ENCODE measurements around the gene PEPD.
A peak's percentile ranks its signal among the peaks of the same experiment; 100 is the strongest.

Gene PEPD

DNA sequence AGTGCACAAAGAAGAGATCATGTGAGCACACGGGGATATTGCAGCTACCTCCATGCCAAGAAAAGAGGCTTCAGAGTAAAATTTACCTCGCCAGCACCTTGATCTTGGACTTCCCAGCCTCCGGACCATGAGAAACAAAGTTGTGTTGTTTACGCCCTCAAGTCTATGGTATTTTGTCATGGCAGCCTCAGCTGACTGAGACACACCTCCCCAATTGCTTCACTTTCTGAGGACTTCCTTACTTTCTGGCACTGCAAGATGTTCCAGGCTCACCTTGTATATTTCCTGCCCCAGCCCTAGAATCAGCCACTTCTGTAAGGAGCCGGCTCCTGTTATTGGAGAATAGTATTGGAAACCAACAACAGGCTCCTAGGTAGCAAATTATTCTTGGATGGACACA is 154.7 kb downstream of the PEPD start:
- DNase-seq (ENCODE audit: low read depth in 1 of 2, low spot score in 1 of 2): peak in 1 of 2 experiments; percentile 24
- no peak overlapping the region for H3K27ac ChIP-seq (replicated peaks)
- H3K27me3 ChIP-seq (ENCODE audit: insufficient read depth, poor library complexity, severe bottlenecking): no peaks in the 10 kb centered on the region
- TF ChIP-seq SPI1 (IDR thresholded peaks at IDR 0.05; ENCODE audit: borderline replicate concordance, low read depth): peak; percentile 34; the same call in 1 of the 2 replicates
- TF ChIP-seq GABPA (IDR thresholded peaks at IDR 0.05; ENCODE audit: low read depth): no peak
- TF ChIP-seq, protein P1, sequence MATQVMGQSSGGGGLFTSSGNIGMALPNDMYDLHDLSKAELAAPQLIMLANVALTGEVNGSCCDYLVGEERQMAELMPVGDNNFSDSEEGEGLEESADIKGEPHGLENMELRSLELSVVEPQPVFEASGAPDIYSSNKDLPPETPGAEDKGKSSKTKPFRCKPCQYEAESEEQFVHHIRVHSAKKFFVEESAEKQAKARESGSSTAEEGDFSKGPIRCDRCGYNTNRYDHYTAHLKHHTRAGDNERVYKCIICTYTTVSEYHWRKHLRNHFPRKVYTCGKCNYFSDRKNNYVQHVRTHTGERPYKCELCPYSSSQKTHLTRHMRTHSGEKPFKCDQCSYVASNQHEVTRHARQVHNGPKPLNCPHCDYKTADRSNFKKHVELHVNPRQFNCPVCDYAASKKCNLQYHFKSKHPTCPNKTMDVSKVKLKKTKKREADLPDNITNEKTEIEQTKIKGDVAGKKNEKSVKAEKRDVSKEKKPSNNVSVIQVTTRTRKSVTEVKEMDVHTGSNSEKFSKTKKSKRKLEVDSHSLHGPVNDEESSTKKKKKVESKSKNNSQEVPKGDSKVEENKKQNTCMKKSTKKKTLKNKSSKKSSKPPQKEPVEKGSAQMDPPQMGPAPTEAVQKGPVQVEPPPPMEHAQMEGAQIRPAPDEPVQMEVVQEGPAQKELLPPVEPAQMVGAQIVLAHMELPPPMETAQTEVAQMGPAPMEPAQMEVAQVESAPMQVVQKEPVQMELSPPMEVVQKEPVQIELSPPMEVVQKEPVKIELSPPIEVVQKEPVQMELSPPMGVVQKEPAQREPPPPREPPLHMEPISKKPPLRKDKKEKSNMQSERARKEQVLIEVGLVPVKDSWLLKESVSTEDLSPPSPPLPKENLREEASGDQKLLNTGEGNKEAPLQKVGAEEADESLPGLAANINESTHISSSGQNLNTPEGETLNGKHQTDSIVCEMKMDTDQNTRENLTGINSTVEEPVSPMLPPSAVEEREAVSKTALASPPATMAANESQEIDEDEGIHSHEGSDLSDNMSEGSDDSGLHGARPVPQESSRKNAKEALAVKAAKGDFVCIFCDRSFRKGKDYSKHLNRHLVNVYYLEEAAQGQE (IDR thresholded peaks at IDR 0.05; ENCODE audit: insufficient replicate concordance, low read depth): no peak
- H3K4me3 ChIP-seq (replicated peaks; ENCODE audit: insufficient read depth, low read length): no peak overlapping the region

DNA sequence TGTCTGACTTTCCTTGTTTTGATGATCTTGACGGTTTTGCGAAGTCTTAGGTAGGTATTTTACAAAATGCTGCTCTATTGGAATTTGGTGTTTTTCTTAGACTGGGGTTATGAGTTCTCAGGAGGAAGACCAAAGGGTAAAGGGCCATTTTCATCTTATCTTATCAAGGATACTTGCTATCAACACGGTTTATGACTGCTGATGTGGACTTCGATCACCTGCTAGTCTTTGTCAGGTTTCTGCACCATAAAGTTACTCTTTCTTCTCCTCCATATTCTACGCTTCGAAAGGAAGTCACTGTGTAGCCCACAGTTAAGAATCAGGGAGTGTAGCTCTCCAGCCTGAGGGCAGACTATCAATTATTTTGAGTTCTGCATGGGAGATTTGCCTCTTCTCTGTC is 155.5 kb downstream of the PEPD start:
- Histone ChIP-seq H3K27ac (replicated peaks) (no peak overlapping the region), H3K27me3 (ENCODE audit: insufficient read depth, poor library complexity, severe bottlenecking) (no peaks in the 10 kb centered on the region), H3K4me3 (replicated peaks; ENCODE audit: insufficient read depth, low read length) (no peak overlapping the region)
- no peak for DNase-seq (ENCODE audit: low read depth in 1 of 2, low spot score in 1 of 2)
- TF ChIP-seq POLR2AphosphoS5 (IDR thresholded peaks at IDR 0.05; ENCODE audit: low read depth) (no peak), GABPA (IDR thresholded peaks at IDR 0.05; ENCODE audit: low read depth) (no peak), SPI1 (IDR thresholded peaks at IDR 0.05; ENCODE audit: borderline replicate concordance, low read depth) (no peak)
- TF ChIP-seq, protein P1 (IDR thresholded peaks at IDR 0.05; ENCODE audit: insufficient replicate concordance, low read depth): no peak
- TF ChIP-seq, protein P2, sequence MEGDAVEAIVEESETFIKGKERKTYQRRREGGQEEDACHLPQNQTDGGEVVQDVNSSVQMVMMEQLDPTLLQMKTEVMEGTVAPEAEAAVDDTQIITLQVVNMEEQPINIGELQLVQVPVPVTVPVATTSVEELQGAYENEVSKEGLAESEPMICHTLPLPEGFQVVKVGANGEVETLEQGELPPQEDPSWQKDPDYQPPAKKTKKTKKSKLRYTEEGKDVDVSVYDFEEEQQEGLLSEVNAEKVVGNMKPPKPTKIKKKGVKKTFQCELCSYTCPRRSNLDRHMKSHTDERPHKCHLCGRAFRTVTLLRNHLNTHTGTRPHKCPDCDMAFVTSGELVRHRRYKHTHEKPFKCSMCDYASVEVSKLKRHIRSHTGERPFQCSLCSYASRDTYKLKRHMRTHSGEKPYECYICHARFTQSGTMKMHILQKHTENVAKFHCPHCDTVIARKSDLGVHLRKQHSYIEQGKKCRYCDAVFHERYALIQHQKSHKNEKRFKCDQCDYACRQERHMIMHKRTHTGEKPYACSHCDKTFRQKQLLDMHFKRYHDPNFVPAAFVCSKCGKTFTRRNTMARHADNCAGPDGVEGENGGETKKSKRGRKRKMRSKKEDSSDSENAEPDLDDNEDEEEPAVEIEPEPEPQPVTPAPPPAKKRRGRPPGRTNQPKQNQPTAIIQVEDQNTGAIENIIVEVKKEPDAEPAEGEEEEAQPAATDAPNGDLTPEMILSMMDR (IDR thresholded peaks at IDR 0.05; ENCODE audit: insufficient read depth, low read length): no peak

DNA sequence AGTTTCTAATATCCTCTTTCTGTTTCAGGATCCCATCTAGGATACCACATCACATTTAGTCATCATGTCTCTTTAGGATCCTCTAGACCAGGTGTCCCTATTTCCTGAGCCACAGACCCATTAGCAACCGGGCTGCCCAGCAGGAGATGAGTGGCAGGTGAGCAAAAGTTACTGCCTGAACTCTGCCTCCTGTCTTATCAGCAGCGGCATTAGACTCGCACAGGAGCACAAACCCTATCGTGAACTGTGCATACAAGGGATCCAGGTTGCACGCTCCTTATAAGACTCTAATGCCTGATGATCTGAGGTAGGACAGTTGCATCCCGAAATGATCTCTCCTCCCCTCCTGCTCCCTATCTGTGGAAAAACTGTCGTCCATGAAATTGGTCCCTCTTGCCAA is 155.9 kb downstream of the PEPD start:
- DNase-seq (ENCODE audit: low read depth in 1 of 2, low spot score in 1 of 2): no peak
- no peaks in the 10 kb centered on the region for H3K27me3 ChIP-seq (ENCODE audit: insufficient read depth, poor library complexity, severe bottlenecking)
- H3K27ac ChIP-seq (replicated peaks): no peak overlapping the region
- no peak overlapping the region for H3K4me3 ChIP-seq (replicated peaks; ENCODE audit: insufficient read depth, low read length)
- TF ChIP-seq POLR2AphosphoS5 (IDR thresholded peaks at IDR 0.05; ENCODE audit: low read depth): no peak
- TF ChIP-seq, protein P1 (IDR thresholded peaks at IDR 0.05; ENCODE audit: insufficient replicate concordance, low read depth): no peak
- TF ChIP-seq, protein P2 (IDR thresholded peaks at IDR 0.05; ENCODE audit: insufficient read depth, low read length): no peak
- TF ChIP-seq GABPA (IDR thresholded peaks at IDR 0.05; ENCODE audit: low read depth): no peak
- no peak for TF ChIP-seq SPI1 (IDR thresholded peaks at IDR 0.05; ENCODE audit: borderline replicate concordance, low read depth)

Measured in HL-60 (cell line).